Panc1 (cell line): ENCODE measurements around the gene C11orf21. TPM values are rescaled to one million over a fixed set of nuclear protein-coding genes. Genes with fewer than 3 reads are reported as not detected.

Source experiments
- ATAC-seq: fragments of 200-7000 bp; cut with Tn5 transposase; 2 replicates; pipeline ENCODE4 v1.9.1; 2020; ENCODE audit warnings: mild to moderate bottlenecking, moderate library complexity
- BruUV-seq: library from RNA; stranded (reverse); fragments of 400-500 nt; replicated peaks from 2 replicates; lab custom pipeline; 2021; lab: Mats Ljungman, UMichigan
- CTCF ChIA-PET: fragments of 300-600 bp; sonication (Branson Sonifier 250); formaldehyde crosslinking; loops from one replicate; lab custom pipeline; 2022; ENCODE audit warnings: antibody characterized with exemption; lab: Charles Lee
- POLR2A ChIA-PET: fragments of 300-600 bp; sonication (Branson Sonifier 250); formaldehyde crosslinking; loops from one replicate; lab custom pipeline; 2022; ENCODE audit warnings: antibody characterized with exemption; lab: Charles Lee
- DNase-seq: peaks from one replicate; pipeline ENCODE4 v3.0.0-alpha.2; 2010; ENCODE audit warnings: low read depth, low spot score
- H3K27ac ChIP-seq: 2 replicates; pipeline ENCODE4 v1.5.1; 2011; ENCODE audit warnings: mild to moderate bottlenecking, low read length, inconsistent platforms
- H3K27me3 ChIP-seq: fragments of 200-500 bp; sonication (Bioruptor generic); 2 replicates; pipeline ENCODE4 v1.6.0; 2014; ENCODE audit warnings: low read length, inconsistent platforms; ENCODE audit not compliant: control insufficient read depth, insufficient read depth
- H3K36me3 ChIP-seq: fragments of 200-500 bp; sonication (Bioruptor generic); 2 replicates; pipeline ENCODE4 v1.5.1; 2014; ENCODE audit warnings: inconsistent platforms, mild to moderate bottlenecking, low read length, moderate library complexity; ENCODE audit not compliant: control insufficient read depth, insufficient read depth
- H3K4me1 ChIP-seq: 2 replicates; pipeline ENCODE4 v1.5.1; 2011; ENCODE audit warnings: inconsistent platforms, mild to moderate bottlenecking, low read length, moderate library complexity; ENCODE audit not compliant: control insufficient read depth, insufficient read depth
- H3K4me3 ChIP-seq, 2 experiments: 2 replicates each; pipeline ENCODE4 v1.5.1; 2011 to 2012; ENCODE audit warnings: low read depth in 2 of 2, low read length in 2 of 2, mild to moderate bottlenecking in 2 of 2, inconsistent platforms in 1 of 2, moderate library complexity in 1 of 2
- H3K9me3 ChIP-seq: fragments of 200-500 bp; sonication (Bioruptor generic); 2 replicates; pipeline ENCODE4 v1.5.1; 2014; ENCODE audit warnings: low read depth, mild to moderate bottlenecking, inconsistent platforms, low read length, moderate library complexity; ENCODE audit not compliant: control insufficient read depth, insufficient read depth
- CTCF ChIP-seq: fragments of 450-650 bp; IDR thresholded peaks from 2 replicates; pipeline ENCODE4 v1.5.1; 2017; ENCODE audit warnings: mild to moderate bottlenecking
- POLR2AphosphoS5 ChIP-seq: IDR thresholded peaks from 2 replicates; pipeline ENCODE4 v1.6.1; 2012; ENCODE audit warnings: mild to moderate bottlenecking, low read depth, low read length, moderate library complexity
- SIN3A ChIP-seq: IDR thresholded peaks from 2 replicates; pipeline ENCODE4 v1.6.1; 2012; ENCODE audit warnings: low read depth, mild to moderate bottlenecking, low read length, moderate library complexity, borderline replicate concordance; ENCODE audit not compliant: insufficient read depth
- TCF7L2 ChIP-seq: IDR thresholded peaks from 2 replicates; pipeline ENCODE4 v1.6.1; 2011; ENCODE audit warnings: mild to moderate bottlenecking, low read depth, low read length, inconsistent platforms
- in situ Hi-C: cut with HindIII; loops from 2 replicates; pipeline ENCODE4 v1.10.0; 2016; ENCODE audit warnings: low sequenced_read_pairs, low pct_unique_long_range_greater_than_20kb
- intact Hi-C: fragments of 100-400 bp; cut with micrococcal nuclease; formaldehyde crosslinking; loops from one replicate; pipeline ENCODE4 v1.10.0; 2022; ENCODE audit not compliant: unreplicated experiment
- total RNA-seq: library from RNA; stranded (reverse); gene quantifications from one replicate; pipeline ENCODE4 v1.2.1, GENCODE V29; 2021; ENCODE audit not compliant: unreplicated experiment
- TF ChIP-seq, protein P1 (sequence below), 2 experiments: IDR thresholded peaks; 2 replicates each; pipeline ENCODE4 v1.6.1; 2011 to 2012; ENCODE audit warnings: low read depth in 2 of 2, control low read depth in 1 of 2, low read length in 1 of 2, mild to moderate bottlenecking in 1 of 2, moderate library complexity in 1 of 2; ENCODE audit not compliant: insufficient read depth in 1 of 2

C11orf21 gene
- total RNA-seq, 1 experiment from 2014 or later, result 0.31 TPM

GRCh38 chr11:2328021-2328420 lies 26.3 kb upstream of the C11orf21 start:
- POLR2A ChIA-PET, result interaction anchor here (0.5 kb wide), 1 partner anchor 159 kb away, joined by 9 read pairs; no protein-coding TSS in a partner anchor

GRCh38 chr11:2327032-2327431 lies 25.3 kb upstream of the C11orf21 start:
- intact Hi-C loops (no loop called here), in situ Hi-C loops (no loop called here)
- ATAC-seq (no peak), DNase-seq (no peak)
- Histone ChIP-seq H3K9me3 (peaks cover 5% of the 10 kb centered on the region; the same call in 1 of the 2 replicates), H3K27me3 (no peaks in the 10 kb centered on the region), H3K36me3 (no peaks in the 10 kb centered on the region), H3K4me1 (no peaks in the 10 kb centered on the region), H3K27ac (no peak overlapping the region), H3K4me3 (no peak overlapping the region)
- no peak for TF ChIP-seq CTCF
- TF ChIP-seq POLR2AphosphoS5, result no peak
- no peak for TF ChIP-seq TCF7L2
- TF ChIP-seq, protein P1, sequence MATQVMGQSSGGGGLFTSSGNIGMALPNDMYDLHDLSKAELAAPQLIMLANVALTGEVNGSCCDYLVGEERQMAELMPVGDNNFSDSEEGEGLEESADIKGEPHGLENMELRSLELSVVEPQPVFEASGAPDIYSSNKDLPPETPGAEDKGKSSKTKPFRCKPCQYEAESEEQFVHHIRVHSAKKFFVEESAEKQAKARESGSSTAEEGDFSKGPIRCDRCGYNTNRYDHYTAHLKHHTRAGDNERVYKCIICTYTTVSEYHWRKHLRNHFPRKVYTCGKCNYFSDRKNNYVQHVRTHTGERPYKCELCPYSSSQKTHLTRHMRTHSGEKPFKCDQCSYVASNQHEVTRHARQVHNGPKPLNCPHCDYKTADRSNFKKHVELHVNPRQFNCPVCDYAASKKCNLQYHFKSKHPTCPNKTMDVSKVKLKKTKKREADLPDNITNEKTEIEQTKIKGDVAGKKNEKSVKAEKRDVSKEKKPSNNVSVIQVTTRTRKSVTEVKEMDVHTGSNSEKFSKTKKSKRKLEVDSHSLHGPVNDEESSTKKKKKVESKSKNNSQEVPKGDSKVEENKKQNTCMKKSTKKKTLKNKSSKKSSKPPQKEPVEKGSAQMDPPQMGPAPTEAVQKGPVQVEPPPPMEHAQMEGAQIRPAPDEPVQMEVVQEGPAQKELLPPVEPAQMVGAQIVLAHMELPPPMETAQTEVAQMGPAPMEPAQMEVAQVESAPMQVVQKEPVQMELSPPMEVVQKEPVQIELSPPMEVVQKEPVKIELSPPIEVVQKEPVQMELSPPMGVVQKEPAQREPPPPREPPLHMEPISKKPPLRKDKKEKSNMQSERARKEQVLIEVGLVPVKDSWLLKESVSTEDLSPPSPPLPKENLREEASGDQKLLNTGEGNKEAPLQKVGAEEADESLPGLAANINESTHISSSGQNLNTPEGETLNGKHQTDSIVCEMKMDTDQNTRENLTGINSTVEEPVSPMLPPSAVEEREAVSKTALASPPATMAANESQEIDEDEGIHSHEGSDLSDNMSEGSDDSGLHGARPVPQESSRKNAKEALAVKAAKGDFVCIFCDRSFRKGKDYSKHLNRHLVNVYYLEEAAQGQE (IDR thresholded peaks at IDR 0.05; ENCODE audit: insufficient read depth in 1 of 2, low read depth in 2 of 2, low read length in 1 of 2), result no peak
- ChIA-PET POLR2A (no interaction called here), CTCF (interaction anchor here (0.7 kb wide), 1 partner anchor 22 kb away, joined by 3 read pairs; no protein-coding TSS in a partner anchor)
- no TSS peak for BruUV-seq

More at GRCh38 chr11:2328021-2328420, 26.3 kb upstream of the C11orf21 start:
- no peak overlapping the region for H3K27ac ChIP-seq
- H3K9me3 ChIP-seq, result peaks cover 5% of the 10 kb centered on the region; the same call in 1 of the 2 replicates
- H3K4me1 ChIP-seq, result no peaks in the 10 kb centered on the region
- intact Hi-C loops, result no loop called here
- in situ Hi-C loops, result no loop called here
- BruUV-seq, result no TSS peak
- H3K27me3 ChIP-seq, result no peaks in the 10 kb centered on the region
- DNase-seq, result no peak
- ATAC-seq, result no peak
- TF ChIP-seq SIN3A, result no peak
- TF ChIP-seq CTCF, result no peak
- no peak for TF ChIP-seq TCF7L2
- TF ChIP-seq POLR2AphosphoS5, result no peak
- TF ChIP-seq, protein P1 (IDR thresholded peaks at IDR 0.05; ENCODE audit: insufficient read depth in 1 of 2, low read depth in 2 of 2, low read length in 1 of 2), result no peak
- no peaks in the 10 kb centered on the region for H3K36me3 ChIP-seq
- H3K4me3 ChIP-seq, result no peak overlapping the region
- CTCF ChIA-PET, result no interaction called here
